IPS-NIHi7 (cell line): ENCODE data around the gene VTN.

ENCODE experiments used
- DNase-seq: peaks from one replicate; pipeline ENCODE4 v3.0.0; 2012; ENCODE audit warnings: mixed read lengths; ENCODE audit errors: extremely low spot score

VTN gene

GRCh38 chr17:28370035-28370743 is at the start of gene VTN:
Gene VTN, minus strand, starts transcription at chr17:28370307. Its CDS starts 104 bp downstream, at chr17:28370203.
- DNase-seq = peak; percentile 68

- peak; percentile 83 for DNase-seq
Observed at GRCh38 chr17:28416703-28417311, 46.7 kb upstream of the VTN start.

GRCh38 chr17:28415886-28416285 is 45.8 kb upstream of the VTN start:
- no peak for DNase-seq

- DNase-seq = peak; percentile 31
Observed at GRCh38 chr17:28413804-28414203, 43.7 kb upstream of the VTN start.

- no peak for DNase-seq
Observed at GRCh38 chr17:28412099-28412498, 42.0 kb upstream of the VTN start.

GRCh38 chr17:28407974-28408306 is 37.8 kb upstream of the VTN start:
- DNase-seq = peak; percentile 77

- DNase-seq = no peak
Observed at GRCh38 chr17:28407130-28407973, 37.2 kb upstream of the VTN start.

GRCh38 chr17:28406473-28406814 is 36.3 kb upstream of the VTN start:
- DNase-seq = no peak

GRCh38 chr17:28405632-28406472 is 35.7 kb upstream of the VTN start, which contains the start of gene SLC46A1:
Gene SLC46A1, minus strand, starts transcription at chr17:28406212. Its CDS starts 98 bp downstream, at chr17:28406114.
- DNase-seq = peak; percentile 79

GRCh38 chr17:28404812-28405570 is 34.9 kb upstream of the VTN start:
- DNase-seq = no peak

- DNase-seq = no peak
Observed at GRCh38 chr17:28404461-28404811, 34.3 kb upstream of the VTN start.

GRCh38 chr17:28404007-28404406 is 33.9 kb upstream of the VTN start:
- DNase-seq = no peak

GRCh38 chr17:28402844-28403243 is 32.7 kb upstream of the VTN start:
- DNase-seq = no peak

GRCh38 chr17:28402224-28402630 is 32.1 kb upstream of the VTN start:
- DNase-seq = peak; percentile 47

GRCh38 chr17:28399808-28400207 is 29.7 kb upstream of the VTN start:
- DNase-seq = no peak

- DNase-seq = no peak
Observed at GRCh38 chr17:28398280-28398981, 28.3 kb upstream of the VTN start.

- no peak for DNase-seq
Observed at GRCh38 chr17:28397687-28398279, 27.7 kb upstream of the VTN start.

- no peak for DNase-seq
Observed at GRCh38 chr17:28397275-28397674, 27.2 kb upstream of the VTN start.

GRCh38 chr17:28396635-28397239 is 26.6 kb upstream of the VTN start:
- no peak for DNase-seq

- DNase-seq = no peak
Observed at GRCh38 chr17:28395968-28396367, 25.9 kb upstream of the VTN start.
